Measurements from ENCODE around the gene KIF16B. TPM values are rescaled to one million over a fixed set of nuclear protein-coding genes. Genes with fewer than 3 reads are reported as not detected.

KIF16B gene
- total and polyA plus RNA-seq, 2 experiments from 2014 or later, result 6.5 to 11.1 TPM

- no peak for ATAC-seq
- no peaks in the 10 kb centered on the region for H3K4me1 ChIP-seq (ENCODE audit: insufficient read depth)
Measured at GRCh38 chr20:16407251-16408067, 165.8 kb downstream of the KIF16B start.

GRCh38 chr20:16405254-16405653 is 168.0 kb downstream of the KIF16B start:
- Histone ChIP-seq H3K27ac (ENCODE audit: low read depth) (no peak overlapping the region), H3K27me3 (ENCODE audit: insufficient read depth) (no peaks in the 10 kb centered on the region), H3K79me2 (replicated peaks; ENCODE audit: insufficient read depth) (no peaks in the 10 kb centered on the region), H2AFZ (no peak overlapping the region), H3K4me3 (no peak overlapping the region), H3K4me2 (no peak overlapping the region), H3K36me3 (ENCODE audit: insufficient read depth) (no peaks in the 10 kb centered on the region), H3F3A (replicated peaks; ENCODE audit: low read depth) (no peaks in the 10 kb centered on the region), H3K9me2 (ENCODE audit: insufficient read depth) (no peaks in the 10 kb centered on the region), H3K4me1 (ENCODE audit: insufficient read depth) (no peaks in the 10 kb centered on the region), H4K20me1 (replicated peaks; ENCODE audit: insufficient read depth) (no peaks in the 10 kb centered on the region)
- no peaks in the 10 kb centered on the region for H3K9me3 Mint-ChIP-seq
- ATAC-seq (no peak), DNase-seq (ENCODE audit: low spot score) (no peak)
- H3K27me3 Mint-ChIP-seq (ENCODE audit: insufficient read depth, low read depth, poor library complexity), result no peaks in the 10 kb centered on the region
- H3K4me3 Mint-ChIP-seq, result no peak overlapping the region
- TF ChIP-seq CTCF (conservative IDR thresholded peaks at IDR 0.05; ENCODE audit: low read depth in 2 of 2) (no peak), NANOG (IDR thresholded peaks at IDR 0.05; ENCODE audit: borderline replicate concordance) (no peak), REST (IDR thresholded peaks at IDR 0.05; ENCODE audit: unreplicated experiment) (no peak), STAT1 (IDR thresholded peaks at IDR 0.05; ENCODE audit: unreplicated experiment) (no peak), JUNB (IDR thresholded peaks at IDR 0.05; ENCODE audit: unreplicated experiment) (no peak), ZNF462 (CRISPR knock-in tag; IDR thresholded peaks at IDR 0.05) (no peak), EZH2 (IDR thresholded peaks at IDR 0.05; ENCODE audit: low read depth, unreplicated experiment) (no peak), POLR2AphosphoS5 (IDR thresholded peaks at IDR 0.05; ENCODE audit: low read depth) (no peak)
- H3K4me1 Mint-ChIP-seq, result peaks cover 2% of the 10 kb centered on the region; the same call in 2 of the 3 replicates
- H3K27ac Mint-ChIP-seq, result no peak overlapping the region
- H3K36me3 Mint-ChIP-seq (ENCODE audit: low read depth), result peaks cover 8% of the 10 kb centered on the region; the same call in 1 of the 3 replicates

More at GRCh38 chr20:16407251-16408067, 165.8 kb downstream of the KIF16B start:
- Mint-ChIP-seq H3K9me3 (peaks cover 3% of the 10 kb centered on the region; the same call in 1 of the 3 replicates), H3K4me1 (peaks cover 2% of the 10 kb centered on the region; the same call in 2 of the 3 replicates), H3K4me3 (no peak overlapping the region), H3K27ac (no peak overlapping the region), H3K27me3 (ENCODE audit: insufficient read depth, low read depth, poor library complexity) (peaks cover 2% of the 10 kb centered on the region), H3K36me3 (ENCODE audit: low read depth) (peaks cover 20% of the 10 kb centered on the region; the same call in 2 of the 3 replicates)
- TF ChIP-seq POLR2AphosphoS5 (IDR thresholded peaks at IDR 0.05; ENCODE audit: low read depth), result no peak
- Histone ChIP-seq H3K27me3 (ENCODE audit: insufficient read depth) (no peaks in the 10 kb centered on the region), H3K79me2 (replicated peaks; ENCODE audit: insufficient read depth) (no peaks in the 10 kb centered on the region), H3F3A (replicated peaks; ENCODE audit: low read depth) (no peaks in the 10 kb centered on the region), H3K4me2 (no peak overlapping the region), H2AFZ (no peak overlapping the region), H3K4me3 (no peak overlapping the region), H4K20me1 (replicated peaks; ENCODE audit: insufficient read depth) (no peaks in the 10 kb centered on the region), H3K9me2 (ENCODE audit: insufficient read depth) (no peaks in the 10 kb centered on the region), H3K36me3 (ENCODE audit: insufficient read depth) (no peaks in the 10 kb centered on the region), H3K27ac (ENCODE audit: low read depth) (no peak overlapping the region)
- no peak for DNase-seq (ENCODE audit: low spot score)

Data from GM23338 (cell line).